GM23338 (cell line): ENCODE data around the gene L3MBTL4. TPM values are rescaled to one million over a fixed set of nuclear protein-coding genes. Genes with fewer than 3 reads are reported as not detected.

Experiments used
- ATAC-seq: fragments of 200-7000 bp; cut with Tn5 transposase; 3 replicates; pipeline ENCODE4 v1.9.1; 2020
- DNase-seq: peaks from one replicate; pipeline ENCODE4 v3.0.0-alpha.2; 2015; ENCODE audit warnings: low spot score
- H2AFZ ChIP-seq: fragments of 200-600 bp; sonication (generic); 2 replicates; pipeline ENCODE4 v1.8.0; 2016; ENCODE audit warnings: antibody characterized with exemption, mild to moderate bottlenecking, moderate library complexity
- H3F3A ChIP-seq: fragments of 200-600 bp; sonication (generic); replicated peaks from 2 replicates; pipeline ENCODE4 v1.8.0; 2017; ENCODE audit warnings: antibody characterized with exemption, mixed run types, low read depth
- H3K27ac ChIP-seq: fragments of 200-600 bp; sonication (generic); 2 replicates; pipeline ENCODE4 v1.6.1; 2016; ENCODE audit warnings: low read depth
- H3K27me3 ChIP-seq: fragments of 200-600 bp; sonication (generic); 2 replicates; pipeline ENCODE4 v1.8.0; 2016; ENCODE audit warnings: mild to moderate bottlenecking, mixed run types, moderate library complexity; ENCODE audit not compliant: insufficient read depth
- H3K36me3 ChIP-seq: fragments of 200-600 bp; sonication (generic); 2 replicates; pipeline ENCODE4 v1.8.0; 2016; ENCODE audit warnings: mild to moderate bottlenecking; ENCODE audit not compliant: insufficient read depth
- H3K4me1 ChIP-seq: fragments of 200-600 bp; sonication (generic); 2 replicates; pipeline ENCODE4 v1.8.0; 2016; ENCODE audit warnings: mild to moderate bottlenecking, moderate library complexity; ENCODE audit not compliant: insufficient read depth
- H3K4me2 ChIP-seq: fragments of 200-600 bp; sonication (generic); 2 replicates; pipeline ENCODE4 v1.7.1; 2017; ENCODE audit warnings: mixed run types
- H3K4me3 ChIP-seq: fragments of 200-600 bp; sonication (generic); 2 replicates; pipeline ENCODE4 v1.6.1; 2016; ENCODE audit warnings: mixed run types
- H3K79me2 ChIP-seq: fragments of 200-600 bp; sonication (generic); replicated peaks from 2 replicates; pipeline ENCODE4 v1.8.0; 2017; ENCODE audit warnings: mild to moderate bottlenecking; ENCODE audit not compliant: insufficient read depth
- H3K9me2 ChIP-seq: fragments of 200-600 bp; sonication (generic); 2 replicates; pipeline ENCODE4 v1.8.0; 2017; ENCODE audit not compliant: insufficient read depth
- H4K20me1 ChIP-seq: fragments of 200-600 bp; sonication (generic); replicated peaks from 2 replicates; pipeline ENCODE4 v1.8.0; 2017; ENCODE audit warnings: mild to moderate bottlenecking; ENCODE audit not compliant: insufficient read depth
- H3K27ac Mint-ChIP-seq: 2 replicates; pipeline ENCODE4 v1.8.0; 2020; ENCODE audit warnings: inconsistent platforms, mild to moderate bottlenecking, moderate library complexity, mixed read lengths
- H3K27me3 Mint-ChIP-seq: 3 replicates; pipeline ENCODE4 v1.8.0; 2022; ENCODE audit warnings: low read depth, mild to moderate bottlenecking, moderate library complexity, mixed read lengths, inconsistent platforms; ENCODE audit not compliant: insufficient read depth, poor library complexity
- H3K36me3 Mint-ChIP-seq: 3 replicates; pipeline ENCODE4 v1.8.0; 2021; ENCODE audit warnings: low read depth, mild to moderate bottlenecking, inconsistent platforms, moderate library complexity, mixed read lengths
- H3K4me1 Mint-ChIP-seq: 3 replicates; pipeline ENCODE4 v1.8.0; 2020; ENCODE audit warnings: mild to moderate bottlenecking, inconsistent platforms, mixed read lengths
- H3K4me3 Mint-ChIP-seq: 3 replicates; pipeline ENCODE4 v1.8.0; 2021; ENCODE audit warnings: moderate library complexity, mild to moderate bottlenecking, inconsistent platforms, mixed read lengths
- H3K9me3 Mint-ChIP-seq: 3 replicates; pipeline ENCODE4 v1.8.0; 2020; ENCODE audit warnings: moderate library complexity, mild to moderate bottlenecking, inconsistent platforms, mixed read lengths
- CREB1 ChIP-seq: fragments of 250-450 bp; sonication (Bioruptor Pico); IDR thresholded peaks from 2 replicates; pipeline ENCODE4 v1.5.0; 2020; ENCODE audit warnings: low read depth, mild to moderate bottlenecking, moderate library complexity
- CTCF ChIP-seq, 2 experiments: fragments of 200-600 bp in 1 of 2; sonication (generic) in 1 of 2; conservative IDR thresholded peaks; 2 replicates each; pipeline versions ENCODE4 v1.5.1 to v1.6.1; 2016 to 2017; ENCODE audit warnings: antibody characterized with exemption in 2 of 2, low read depth in 2 of 2, mild to moderate bottlenecking in 2 of 2, moderate library complexity in 1 of 2
- ETS1 ChIP-seq: IDR thresholded peaks from 2 replicates; pipeline ENCODE4 v1.6.1; 2016; ENCODE audit warnings: antibody characterized with exemption
- EZH2 ChIP-seq: fragments of 200-600 bp; sonication (generic); IDR thresholded peaks from one replicate; pipeline ENCODE4 v1.8.0; 2017; ENCODE audit warnings: antibody characterized with exemption, mild to moderate bottlenecking, low read depth; ENCODE audit not compliant: unreplicated experiment
- EZH2phosphoT487 ChIP-seq: fragments of 200-600 bp; sonication (generic); IDR thresholded peaks from one replicate; pipeline ENCODE4 v1.8.1; 2018; ENCODE audit warnings: antibody characterized with exemption; ENCODE audit not compliant: unreplicated experiment
- JUNB ChIP-seq: IDR thresholded peaks from one replicate; pipeline ENCODE4 v1.6.1; 2016; ENCODE audit warnings: antibody characterized with exemption; ENCODE audit not compliant: unreplicated experiment
- NANOG ChIP-seq: IDR thresholded peaks from 2 replicates; pipeline ENCODE4 v1.6.1; 2016; ENCODE audit warnings: antibody characterized with exemption, borderline replicate concordance
- POLR2AphosphoS5 ChIP-seq: IDR thresholded peaks from 2 replicates; pipeline ENCODE4 v1.6.1; 2016; ENCODE audit warnings: antibody characterized with exemption, low read depth
- REST ChIP-seq: IDR thresholded peaks from one replicate; pipeline ENCODE4 v1.6.1; 2018; ENCODE audit warnings: antibody characterized with exemption; ENCODE audit not compliant: unreplicated experiment
- STAT1 ChIP-seq: IDR thresholded peaks from one replicate; pipeline ENCODE4 v1.6.1; 2016; ENCODE audit warnings: antibody characterized with exemption; ENCODE audit not compliant: unreplicated experiment
- ZNF114 ChIP-seq: fragments of 250-450 bp; sonication (Bioruptor Pico); IDR thresholded peaks from 2 replicates; pipeline ENCODE4 v1.5.0; 2020; ENCODE audit warnings: mild to moderate bottlenecking, moderate library complexity
- ZNF331 ChIP-seq: fragments of 250-450 bp; sonication (Bioruptor Pico); IDR thresholded peaks from 2 replicates; pipeline ENCODE4 v1.5.0; 2020; ENCODE audit warnings: low read depth, mild to moderate bottlenecking, moderate library complexity
- polyA plus RNA-seq: library from polyadenylated mRNA; unstranded; fragments of >200 nt; fragmentation: Nextera tagmentation; extraction: Ambion mirVana; gene quantifications from 2 replicates; pipeline ENCODE4 v1.2.1, GENCODE V29; 2016
- total RNA-seq: library from RNA; depleted of rRNA; stranded (reverse); fragments of >200 nt; shearing (Covaris generic); gene quantifications from 2 replicates; pipeline ENCODE4 v1.2.3, GENCODE V29; 2014

Gene L3MBTL4
- total and polyA plus RNA-seq, 2 experiments from 2014 or later: 0.48 to 2.8 TPM

- TF ChIP-seq ZNF331 (CRISPR knock-in tag) (no peak), CREB1 (CRISPR knock-in tag) (no peak), STAT1 (no peak)
Observed at GRCh38 chr18:6341709-6342108, 73.0 kb downstream of the L3MBTL4 start (continued).

DNA sequence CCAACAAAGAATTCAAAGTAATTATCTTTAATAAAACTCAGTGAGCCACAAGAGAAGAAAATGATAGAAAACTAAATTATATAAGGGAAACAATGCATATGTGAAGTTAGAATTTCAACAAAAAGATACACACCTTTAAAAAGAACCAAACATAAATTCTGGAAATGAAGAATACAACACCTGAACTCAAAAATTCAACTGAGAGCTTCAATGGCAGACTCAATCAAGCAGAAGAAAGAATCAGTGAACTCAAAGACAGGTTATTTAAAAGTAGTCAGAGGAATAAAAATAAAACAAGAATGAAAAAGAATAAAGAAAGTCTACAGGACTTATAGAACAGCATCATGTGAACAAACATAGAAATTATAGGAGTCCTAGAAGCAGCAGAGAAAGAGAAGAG lies 73.4 kb downstream of the L3MBTL4 start:
- DNase-seq: no peak
- no peak overlapping the region for H3K4me3 Mint-ChIP-seq
- peaks cover 3% of the 10 kb centered on the region; the same call in 1 of the 2 replicates for H3K9me2 ChIP-seq
- no peak overlapping the region for H3K27ac ChIP-seq
- H3K4me1 Mint-ChIP-seq: no peaks in the 10 kb centered on the region
- peaks cover 20% of the 10 kb centered on the region for H3K9me3 Mint-ChIP-seq
- H3K27me3 Mint-ChIP-seq: no peaks in the 10 kb centered on the region
- H3K4me1 ChIP-seq: no peaks in the 10 kb centered on the region
- no peaks in the 10 kb centered on the region for H3K79me2 ChIP-seq
- TF ChIP-seq POLR2AphosphoS5: no peak
- no peak for TF ChIP-seq ETS1
- H3K27me3 ChIP-seq: no peaks in the 10 kb centered on the region
- H3F3A ChIP-seq: no peaks in the 10 kb centered on the region
- H3K4me2 ChIP-seq: no peak overlapping the region
- no peak for ATAC-seq
- H3K36me3 Mint-ChIP-seq: peaks cover 10% of the 10 kb centered on the region; the same call in 2 of the 3 replicates
- no peak overlapping the region for H3K4me3 ChIP-seq
- H4K20me1 ChIP-seq: no peaks in the 10 kb centered on the region
- no peak overlapping the region for H3K27ac Mint-ChIP-seq
- no peak overlapping the region for H2AFZ ChIP-seq
- H3K36me3 ChIP-seq: no peaks in the 10 kb centered on the region

DNA sequence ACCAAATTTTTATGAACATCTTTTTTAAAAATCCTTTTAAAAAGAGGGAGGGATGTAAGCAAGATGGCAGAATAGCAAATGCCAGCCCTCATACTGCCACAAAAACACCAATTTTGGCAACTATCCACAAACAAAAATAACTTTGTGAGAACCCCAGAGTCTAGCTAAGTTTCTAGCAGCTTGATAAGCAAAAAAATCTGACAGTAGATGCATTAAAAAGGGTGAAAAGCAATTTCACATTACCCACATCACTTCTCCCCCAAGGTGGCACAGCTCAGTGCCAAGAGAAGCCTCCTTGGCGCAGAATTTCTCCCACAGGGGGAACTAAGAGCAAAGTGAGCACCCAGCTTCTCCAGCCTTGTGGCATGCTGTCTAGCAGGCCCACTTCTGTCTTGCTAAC lies 74.6 kb downstream of the L3MBTL4 start:
- Histone ChIP-seq H3F3A (no peaks in the 10 kb centered on the region), H3K4me2 (no peak overlapping the region), H4K20me1 (no peaks in the 10 kb centered on the region), H3K27me3 (no peaks in the 10 kb centered on the region), H3K79me2 (no peaks in the 10 kb centered on the region), H3K9me2 (peaks cover 3% of the 10 kb centered on the region; the same call in 1 of the 2 replicates), H3K4me1 (no peaks in the 10 kb centered on the region), H3K4me3 (no peak overlapping the region), H2AFZ (no peak overlapping the region), H3K27ac (no peak overlapping the region), H3K36me3 (no peaks in the 10 kb centered on the region)
- no peaks in the 10 kb centered on the region for H3K27me3 Mint-ChIP-seq
- H3K27ac Mint-ChIP-seq: no peak overlapping the region
- H3K4me1 Mint-ChIP-seq: no peaks in the 10 kb centered on the region
- TF ChIP-seq ETS1 (no peak), NANOG (no peak), POLR2AphosphoS5 (no peak), STAT1 (no peak), REST (no peak), JUNB (no peak), CTCF (conservative IDR thresholded peaks at IDR 0.05; ENCODE audit: low read depth in 2 of 2) (no peak), ZNF114 (CRISPR knock-in tag) (no peak), EZH2phosphoT487 (no peak), ZNF331 (CRISPR knock-in tag) (no peak), EZH2 (no peak)
- peaks cover 10% of the 10 kb centered on the region; the same call in 2 of the 3 replicates for H3K36me3 Mint-ChIP-seq
- ATAC-seq (no peak), DNase-seq (no peak)
- H3K4me3 Mint-ChIP-seq: no peak overlapping the region
- peaks cover 20% of the 10 kb centered on the region for H3K9me3 Mint-ChIP-seq
